HG03558 (cell line): ENCODE measurements around the gene DCTN1.
A peak's percentile ranks its signal among the peaks of the same experiment; 100 is the strongest.
"Not testable (repeated sequence)": the region's sequence is repeated elsewhere in the genome, so short reads cannot be mapped to it uniquely, and the experiment has no call there.

Experiments
- ATAC-seq: cut with Tn5 transposase; IDR thresholded peaks from one replicate; pipeline ENCODE4 v1.9.1; 2021; ENCODE audit warnings: moderate number of reproducible peaks; ENCODE audit not compliant: unreplicated experiment; ENCODE audit errors: extremely low read depth

Gene DCTN1

GRCh38 chr2:74379851-74380789 is at the start of gene DCTN1:
Gene DCTN1 (minus strand): TSS chr2:74380311. CDS start chr2:74380037, 274 bp downstream.
- no peak for ATAC-seq

GRCh38 chr2:74428675-74429074 is 48.6 kb upstream of the DCTN1 start:
- ATAC-seq, result no peak

- ATAC-seq, result no peak
Measured at GRCh38 chr2:74427551-74427950, 47.4 kb upstream of the DCTN1 start.

- ATAC-seq, result no peak
Measured at GRCh38 chr2:74426181-74426758, 46.2 kb upstream of the DCTN1 start.

- no peak for ATAC-seq
Measured at GRCh38 chr2:74425523-74425922, 45.4 kb upstream of the DCTN1 start.

- no peak for ATAC-seq
Measured at GRCh38 chr2:74424995-74425406, 44.9 kb upstream of the DCTN1 start.

GRCh38 chr2:74424139-74424992 is 44.3 kb upstream of the DCTN1 start:
- no peak for ATAC-seq

- ATAC-seq, result no peak
Measured at GRCh38 chr2:74423231-74424095, 43.4 kb upstream of the DCTN1 start.

GRCh38 chr2:74421221-74421870 is 41.2 kb upstream of the DCTN1 start, which contains the start of the genes C2orf81 and WDR54:
Gene C2orf81 (minus strand): TSS chr2:74421619. CDS start chr2:74421560, 59 bp downstream.
Gene WDR54 (plus strand): TSS chr2:74421730. CDS start chr2:74422154, 424 bp downstream.
- ATAC-seq, result peak; percentile 69

GRCh38 chr2:74420443-74421103 is 40.5 kb upstream of the DCTN1 start:
- not testable (repeated sequence) for ATAC-seq

GRCh38 chr2:74420006-74420405 is 39.9 kb upstream of the DCTN1 start:
- ATAC-seq, result no peak

GRCh38 chr2:74419345-74419744 is 39.2 kb upstream of the DCTN1 start:
- ATAC-seq, result no peak

- ATAC-seq, result no peak
Measured at GRCh38 chr2:74418312-74418711, 38.2 kb upstream of the DCTN1 start.

GRCh38 chr2:74417763-74418162 is 37.7 kb upstream of the DCTN1 start:
- no peak for ATAC-seq

- no peak for ATAC-seq
Measured at GRCh38 chr2:74417197-74417596, 37.1 kb upstream of the DCTN1 start.

GRCh38 chr2:74416778-74417177 is 36.7 kb upstream of the DCTN1 start:
- no peak for ATAC-seq

- ATAC-seq, result no peak
Measured at GRCh38 chr2:74415762-74416395, 35.8 kb upstream of the DCTN1 start.
